Nephron (organoid): ENCODE measurements around the gene APOF.
A peak's percentile ranks its signal among the peaks of the same experiment; 100 is the strongest.
"Not testable (repeated sequence)": the region's sequence is repeated elsewhere in the genome, so short reads cannot be mapped to it uniquely, and the experiment has no call there.

ENCODE experiments used
- H3K27ac Mint-ChIP-seq, 3 experiments: 2 replicates each; pipeline ENCODE4 v1.8.0; 2020; ENCODE audit warnings: mixed read lengths in 3 of 3, mild to moderate bottlenecking in 2 of 3, moderate library complexity in 1 of 3
- H3K27me3 Mint-ChIP-seq: 2 replicates; pipeline ENCODE4 v1.8.0; 2021; ENCODE audit warnings: low read depth, mild to moderate bottlenecking, moderate library complexity, mixed read lengths
- H3K36me3 Mint-ChIP-seq: 2 replicates; pipeline ENCODE4 v1.8.0; 2020; ENCODE audit warnings: low read depth, mixed read lengths
- H3K4me1 Mint-ChIP-seq: 2 replicates; pipeline ENCODE4 v1.8.0; 2020; ENCODE audit warnings: mixed read lengths
- H3K4me3 Mint-ChIP-seq, 3 experiments: 2 replicates each; pipeline ENCODE4 v1.8.0; 2020; ENCODE audit warnings: mild to moderate bottlenecking in 3 of 3, mixed read lengths in 3 of 3, moderate library complexity in 2 of 3
- H3K9me3 Mint-ChIP-seq: 2 replicates; pipeline ENCODE4 v1.8.0; 2020; ENCODE audit warnings: mixed read lengths
- CTCF ChIP-seq, 3 experiments: fragments of 200-600 bp; sonication (generic); IDR thresholded peaks; one replicate each; pipeline ENCODE4 v1.5.0; 2021; ENCODE audit warnings: antibody characterized with exemption in 3 of 3; ENCODE audit not compliant: unreplicated experiment in 3 of 3

APOF gene

GRCh38 chr12:56362130-56363059, at the start of gene APOF:
APOF (minus strand) TSS chr12:56362857; CDS start chr12:56362745, 112 bp downstream.
- peak within 1 kb of the TSS; percentile 91 to 97 (median 97) for H3K4me3 Mint-ChIP-seq
- no peaks in the 10 kb centered on the region for H3K9me3 Mint-ChIP-seq
- H3K27ac Mint-ChIP-seq: peak within 1 kb of the TSS; percentile 90 to 94 (median 93)
- no peaks in the 10 kb centered on the region for H3K36me3 Mint-ChIP-seq
- no peak for TF ChIP-seq CTCF (IDR thresholded peaks at IDR 0.05; ENCODE audit: unreplicated experiment in 3 of 3)
- H3K27me3 Mint-ChIP-seq: no peaks in the 10 kb centered on the region
- H3K4me1 Mint-ChIP-seq: peaks cover 15% of the 10 kb centered on the region

- H3K27me3 Mint-ChIP-seq: no peaks in the 10 kb centered on the region
- H3K4me3 Mint-ChIP-seq: no peak overlapping the region
- H3K27ac Mint-ChIP-seq: no peak overlapping the region
- H3K4me1 Mint-ChIP-seq: no peaks in the 10 kb centered on the region
- no peaks in the 10 kb centered on the region for H3K9me3 Mint-ChIP-seq
- peaks cover 2% of the 10 kb centered on the region for H3K36me3 Mint-ChIP-seq
- TF ChIP-seq CTCF (IDR thresholded peaks at IDR 0.05; ENCODE audit: unreplicated experiment in 3 of 3): no peak
Observed at GRCh38 chr12:56411781-56412639, 49.4 kb upstream of the APOF start.

- H3K36me3 Mint-ChIP-seq: no peaks in the 10 kb centered on the region
- H3K4me3 Mint-ChIP-seq: no peak overlapping the region
- H3K9me3 Mint-ChIP-seq: no peaks in the 10 kb centered on the region
- no peaks in the 10 kb centered on the region for H3K4me1 Mint-ChIP-seq
- no peaks in the 10 kb centered on the region for H3K27me3 Mint-ChIP-seq
- TF ChIP-seq CTCF (IDR thresholded peaks at IDR 0.05; ENCODE audit: unreplicated experiment in 3 of 3): no peak
- no peak overlapping the region for H3K27ac Mint-ChIP-seq
Observed at GRCh38 chr12:56410768-56411167, 48.1 kb upstream of the APOF start.

- Mint-ChIP-seq H3K4me1 (no peaks in the 10 kb centered on the region), H3K36me3 (no peaks in the 10 kb centered on the region), H3K27me3 (no peaks in the 10 kb centered on the region), H3K4me3 (no peak overlapping the region), H3K27ac (no peak overlapping the region), H3K9me3 (no peaks in the 10 kb centered on the region)
- no peak for TF ChIP-seq CTCF (IDR thresholded peaks at IDR 0.05; ENCODE audit: unreplicated experiment in 3 of 3)
Observed at GRCh38 chr12:56408799-56409417, 46.3 kb upstream of the APOF start.

- H3K27me3 Mint-ChIP-seq, H3K4me1 Mint-ChIP-seq, H3K36me3 Mint-ChIP-seq, H3K27ac Mint-ChIP-seq, H3K4me3 Mint-ChIP-seq: not testable (repeated sequence)
- H3K9me3 Mint-ChIP-seq: peaks cover 11% of the 10 kb centered on the region
Observed at GRCh38 chr12:56404227-56404626, 41.6 kb upstream of the APOF start.

- not testable (repeated sequence) for H3K27me3 Mint-ChIP-seq, H3K4me1 Mint-ChIP-seq, H3K36me3 Mint-ChIP-seq, H3K27ac Mint-ChIP-seq, H3K4me3 Mint-ChIP-seq
- H3K9me3 Mint-ChIP-seq: peaks cover 19% of the 10 kb centered on the region
Observed at GRCh38 chr12:56401612-56402011, 39.0 kb upstream of the APOF start.

GRCh38 chr12:56401125-56401524, 38.5 kb upstream of the APOF start:
- peaks cover 21% of the 10 kb centered on the region for H3K9me3 Mint-ChIP-seq
- H3K36me3 Mint-ChIP-seq, H3K27me3 Mint-ChIP-seq, H3K4me1 Mint-ChIP-seq, H3K4me3 Mint-ChIP-seq: not testable (repeated sequence)
- peak overlapping the region in 1 of 3 experiments; percentile 64 for H3K27ac Mint-ChIP-seq

- H3K9me3 Mint-ChIP-seq: peaks cover 25% of the 10 kb centered on the region
- not testable (repeated sequence) for H3K27ac Mint-ChIP-seq, H3K4me1 Mint-ChIP-seq, H3K36me3 Mint-ChIP-seq, H3K4me3 Mint-ChIP-seq, H3K27me3 Mint-ChIP-seq
Observed at GRCh38 chr12:56399466-56399865, 36.8 kb upstream of the APOF start.
